Caco-2 (cell line): Measurements from ENCODE around the gene SLC4A1. TPM values are rescaled to one million over a fixed set of nuclear protein-coding genes. Genes with fewer than 3 reads are reported as not detected.

Source experiments
- BruUV-seq: library from RNA; stranded (reverse); fragments of 400-500 nt; replicated peaks from 2 replicates; lab custom pipeline; 2021; lab: Mats Ljungman, UMichigan
- CTCF ChIA-PET: fragments of 300-600 bp; sonication (Branson Sonifier 250); formaldehyde crosslinking; loops from one replicate; lab custom pipeline; 2022; ENCODE audit warnings: antibody characterized with exemption; lab: Charles Lee
- POLR2A ChIA-PET: fragments of 300-600 bp; sonication (Branson Sonifier 250); formaldehyde crosslinking; loops from one replicate; lab custom pipeline; 2022; ENCODE audit warnings: antibody characterized with exemption; lab: Charles Lee
- DNase-seq, 2 experiments: peaks; one replicate each; pipeline versions ENCODE4 v3.0.0 to v3.0.0-alpha.2; 2020 to 2022
- H3K27me3 ChIP-seq: replicated peaks from 2 replicates; pipeline ENCODE4 v1.6.0; 2011; ENCODE audit warnings: low read length; ENCODE audit not compliant: control insufficient read depth, insufficient read depth
- H3K36me3 ChIP-seq: 2 replicates; pipeline ENCODE4 v1.5.1; 2011; ENCODE audit warnings: low read length; ENCODE audit not compliant: control insufficient read depth, insufficient read depth
- H3K4me1 ChIP-seq: fragments of 250-450 bp; sonication (Bioruptor Pico); 2 replicates; pipeline ENCODE4 v1.5.1; 2020; ENCODE audit warnings: mild to moderate bottlenecking
- H3K4me3 ChIP-seq: 2 replicates; pipeline ENCODE4 v1.5.1; 2011; ENCODE audit warnings: low read depth, mild to moderate bottlenecking, control low read depth, low read length
- H3K9me3 ChIP-seq: fragments of 250-450 bp; sonication (Bioruptor Pico); 2 replicates; pipeline ENCODE4 v1.5.1; 2020; ENCODE audit warnings: mild to moderate bottlenecking, moderate library complexity
- H3K27ac Mint-ChIP-seq: one replicate; pipeline ENCODE4 v1.8.0; 2022; ENCODE audit warnings: mixed read lengths; ENCODE audit not compliant: unreplicated experiment
- H3K27me3 Mint-ChIP-seq: one replicate; pipeline ENCODE4 v1.8.0; 2022; ENCODE audit warnings: mixed read lengths; ENCODE audit not compliant: insufficient read depth, unreplicated experiment
- H3K36me3 Mint-ChIP-seq: one replicate; pipeline ENCODE4 v1.8.0; 2022; ENCODE audit warnings: mild to moderate bottlenecking, mixed read lengths; ENCODE audit not compliant: insufficient read depth, unreplicated experiment
- H3K4me1 Mint-ChIP-seq: one replicate; pipeline ENCODE4 v1.8.0; 2022; ENCODE audit warnings: low read depth, mixed read lengths; ENCODE audit not compliant: unreplicated experiment
- H3K4me3 Mint-ChIP-seq: one replicate; pipeline ENCODE4 v1.8.0; 2022; ENCODE audit warnings: mild to moderate bottlenecking, moderate library complexity, mixed read lengths; ENCODE audit not compliant: unreplicated experiment
- H3K9me3 Mint-ChIP-seq: one replicate; pipeline ENCODE4 v1.8.0; 2022; ENCODE audit warnings: mixed read lengths; ENCODE audit not compliant: unreplicated experiment
- CTCF ChIP-seq, 2 experiments: fragments of 200-600 bp in 1 of 2; IDR thresholded peaks; 1 replicate in 1 of 2; 2 replicates in 1 of 2; pipeline versions ENCODE4 v1.5.1 to v1.8.0; 2011 to 2022; ENCODE audit warnings: antibody characterized with exemption in 1 of 2, control low read depth in 1 of 2, inconsistent platforms in 1 of 2, low read depth in 1 of 2, low read length in 1 of 2, mild to moderate bottlenecking in 1 of 2, moderate library complexity in 1 of 2; ENCODE audit not compliant: insufficient read depth in 1 of 2, severe bottlenecking in 1 of 2, unreplicated experiment in 1 of 2
- intact Hi-C: fragments of 100-400 bp; cut with micrococcal nuclease; formaldehyde crosslinking; loops from one replicate; pipeline ENCODE4 v1.10.0; 2022; ENCODE audit not compliant: unreplicated experiment
- microRNA-seq: library from miRNA; unstranded; fragments of <30 nt; microRNA quantifications from one replicate; pipeline ENCODE4 v1.2.0, GENCODE V29; 2022
- total RNA-seq: library from RNA; stranded (reverse); gene quantifications from 2 replicates; pipeline ENCODE4 v1.2.3, GENCODE V29; 2022

Gene SLC4A1
- total RNA-seq, 1 experiment from 2014 or later = not detected

- H3K9me3 Mint-ChIP-seq = no peaks in the 10 kb centered on the region
- intact Hi-C loops = loop anchor here (1.0 to 2.0 kb wide), 4 partner anchors 14 to 131 kb away; partner anchors contain the start of genes HROB and TMUB2
Measured at GRCh38 chr17:44199553-44200477, 68.1 kb downstream of the SLC4A1 start, which contains the start of gene ATXN7L3. Gene ATXN7L3 (minus strand): TSS chr17:44199884. CDS start chr17:44198070, 1,814 bp downstream.

GRCh38 chr17:44198721-44199552, 69.0 kb downstream of the SLC4A1 start:
- Mint-ChIP-seq H3K9me3 (no peaks in the 10 kb centered on the region), H3K27ac (peak overlapping the region; percentile 60), H3K4me3 (peak overlapping the region; percentile 96), H3K4me1 (peaks cover 22% of the 10 kb centered on the region), H3K27me3 (no peaks in the 10 kb centered on the region), H3K36me3 (peaks cover 60% of the 10 kb centered on the region)
- peaks cover 14% of the 10 kb centered on the region; the same call in 1 of the 2 replicates for H3K4me1 ChIP-seq
- ChIA-PET CTCF (interaction anchor here (0.6 to 1.1 kb wide), 3 partner anchors 26 to 128 kb away, joined by 3 to 6 read pairs (median 4); no protein-coding TSS in a partner anchor), POLR2A (interaction anchor here (0.6 to 2.3 kb wide), 6 partner anchors 12 to 508 kb away, joined by 5 to 11 read pairs (median 6); partner anchors contain the start of gene TMUB2)
- peaks cover 2% of the 10 kb centered on the region for H3K36me3 ChIP-seq
- TF ChIP-seq CTCF (IDR thresholded peaks at IDR 0.05; ENCODE audit: insufficient read depth in 1 of 2, low read depth in 1 of 2, low read length in 1 of 2, severe bottlenecking in 1 of 2, unreplicated experiment in 1 of 2) = no peak
- no TSS peak for BruUV-seq
- intact Hi-C loops = loop anchor here (2.0 kb wide), 1 partner anchor 132 kb away; no protein-coding TSS in a partner anchor
- no peaks in the 10 kb centered on the region for H3K27me3 ChIP-seq
- no peaks in the 10 kb centered on the region for H3K9me3 ChIP-seq
- peak; percentile 67 to 78 for DNase-seq
- H3K4me3 ChIP-seq = peak overlapping the region; percentile 91

More at GRCh38 chr17:44199553-44200477, 68.1 kb downstream of the SLC4A1 start, which contains the start of gene ATXN7L3:
- ChIA-PET CTCF (interaction anchor here (0.5 to 0.7 kb wide), 11 partner anchors 9 to 386 kb away, joined by 3 to 9 read pairs (median 4); partner anchors contain the start of gene TMUB2), POLR2A (interaction anchor here (0.6 to 2.3 kb wide), 12 partner anchors 9 to 1376 kb away, joined by 3 to 11 read pairs (median 5); partner anchors contain the start of genes BECN1, ETV4, FAM171A2 and TMUB2)
- H3K27me3 Mint-ChIP-seq = no peaks in the 10 kb centered on the region
- no peaks in the 10 kb centered on the region for H3K27me3 ChIP-seq
- H3K4me1 ChIP-seq = peaks cover 14% of the 10 kb centered on the region; the same call in 1 of the 2 replicates
- peak within 1 kb of the TSS; percentile 93 for H3K27ac Mint-ChIP-seq
- peaks cover 2% of the 10 kb centered on the region for H3K36me3 ChIP-seq
- H3K4me3 ChIP-seq = peak within 1 kb of the TSS; percentile 91
- peak within 1 kb of the TSS; percentile 96 for H3K4me3 Mint-ChIP-seq
- no peaks in the 10 kb centered on the region for H3K9me3 ChIP-seq
- peaks cover 26% of the 10 kb centered on the region for H3K4me1 Mint-ChIP-seq
- no peak for TF ChIP-seq CTCF (IDR thresholded peaks at IDR 0.05; ENCODE audit: insufficient read depth in 1 of 2, low read depth in 1 of 2, low read length in 1 of 2, severe bottlenecking in 1 of 2, unreplicated experiment in 1 of 2)
- BruUV-seq = no TSS peak
- peak; percentile 99 to 100 for DNase-seq
- H3K36me3 Mint-ChIP-seq = peaks cover 54% of the 10 kb centered on the region

Small RNA genes within 50 kb of the gene (microRNA-seq; reads per million reads assigned to microRNA genes)
- gene MIR6782 = 0.93 reads per million

Other genes starting within 250 kb of the SLC4A1 start
- gene LSM12, start 201.5 kb downstream of the SLC4A1 start, total RNA-seq = 83.1 and 85.5 TPM in 2 replicates
- 60.1 and 64.5 TPM in 2 replicates for gene G6PC3, start 197.4 kb downstream of the SLC4A1 start, total RNA-seq
- gene HDAC5, start 144.5 kb downstream of the SLC4A1 start, total RNA-seq = 25.9 and 27.0 TPM in 2 replicates
- 15.2 and 17.0 TPM in 2 replicates for gene HROB, start 126.2 kb downstream of the SLC4A1 start, total RNA-seq
- gene ASB16, start 97.4 kb downstream of the SLC4A1 start, total RNA-seq = 0.26 TPM in 1 of 2 replicates, not detected in the other
- 28.4 and 30.3 TPM in 2 replicates for gene TMUB2, start 81.2 kb downstream of the SLC4A1 start, total RNA-seq
- gene ATXN7L3, start 68.3 kb downstream of the SLC4A1 start, total RNA-seq = 91.2 and 92.0 TPM in 2 replicates
- gene UBTF, start 48.5 kb downstream of the SLC4A1 start, total RNA-seq = 66.0 and 74.3 TPM in 2 replicates
- gene RUNDC3A, start 40.5 kb upstream of the SLC4A1 start, total RNA-seq = 0.34 and 0.53 TPM in 2 replicates
- 155 and 172 TPM in 2 replicates for gene SLC25A39, start 56.7 kb upstream of the SLC4A1 start, total RNA-seq
- gene GRN, start 77.2 kb upstream of the SLC4A1 start, total RNA-seq = 167 and 176 TPM in 2 replicates
- gene FAM171A2, start 95.7 kb upstream of the SLC4A1 start, total RNA-seq = 3.0 and 3.6 TPM in 2 replicates
- 5.9 and 6.9 TPM in 2 replicates for gene ITGA2B, start 121.5 kb upstream of the SLC4A1 start, total RNA-seq
- gene GPATCH8, start 235.3 kb upstream of the SLC4A1 start, total RNA-seq = 53.4 and 55.5 TPM in 2 replicates